Gastroesophageal sphincter (tissue), 3 donors: ENCODE measurements around the gene SUGCT.

Experiments
- EP300 ChIP-seq: sonication (generic); formaldehyde crosslinking; IDR thresholded peaks from one replicate; pipeline ENCODE4 v1.6.1; 2017; ENCODE audit warnings: antibody characterized with exemption, mild to moderate bottlenecking
- POLR2A ChIP-seq, 2 donors: fragments of 450-650 bp; IDR thresholded peaks; one replicate each; pipeline ENCODE4 v1.6.1; 2017; ENCODE audit warnings: antibody characterized with exemption in 2 of 2, mild to moderate bottlenecking in 2 of 2, moderate library complexity in 1 of 2
- POLR2AphosphoS5 ChIP-seq: sonication (generic); formaldehyde crosslinking; IDR thresholded peaks from one replicate; pipeline ENCODE4 v1.6.1; 2017; ENCODE audit warnings: antibody characterized with exemption
- TF ChIP-seq, protein P1 (sequence below), 4 experiments: fragments of 200-600 bp in 2 of 4; fragments of 450-650 bp in 2 of 4; sonication (generic) in 1 of 4; IDR thresholded peaks; one replicate each; pipeline ENCODE4 v1.5.1; 2017 to 2019; ENCODE audit warnings: antibody characterized with exemption in 4 of 4, mild to moderate bottlenecking in 2 of 4, moderate library complexity in 2 of 4

- TF ChIP-seq EP300: no peak
- TF ChIP-seq, protein P1, sequence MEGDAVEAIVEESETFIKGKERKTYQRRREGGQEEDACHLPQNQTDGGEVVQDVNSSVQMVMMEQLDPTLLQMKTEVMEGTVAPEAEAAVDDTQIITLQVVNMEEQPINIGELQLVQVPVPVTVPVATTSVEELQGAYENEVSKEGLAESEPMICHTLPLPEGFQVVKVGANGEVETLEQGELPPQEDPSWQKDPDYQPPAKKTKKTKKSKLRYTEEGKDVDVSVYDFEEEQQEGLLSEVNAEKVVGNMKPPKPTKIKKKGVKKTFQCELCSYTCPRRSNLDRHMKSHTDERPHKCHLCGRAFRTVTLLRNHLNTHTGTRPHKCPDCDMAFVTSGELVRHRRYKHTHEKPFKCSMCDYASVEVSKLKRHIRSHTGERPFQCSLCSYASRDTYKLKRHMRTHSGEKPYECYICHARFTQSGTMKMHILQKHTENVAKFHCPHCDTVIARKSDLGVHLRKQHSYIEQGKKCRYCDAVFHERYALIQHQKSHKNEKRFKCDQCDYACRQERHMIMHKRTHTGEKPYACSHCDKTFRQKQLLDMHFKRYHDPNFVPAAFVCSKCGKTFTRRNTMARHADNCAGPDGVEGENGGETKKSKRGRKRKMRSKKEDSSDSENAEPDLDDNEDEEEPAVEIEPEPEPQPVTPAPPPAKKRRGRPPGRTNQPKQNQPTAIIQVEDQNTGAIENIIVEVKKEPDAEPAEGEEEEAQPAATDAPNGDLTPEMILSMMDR (IDR thresholded peaks at IDR 0.05): no peak
- TF ChIP-seq POLR2AphosphoS5: no peak
- no peak for TF ChIP-seq POLR2A (IDR thresholded peaks at IDR 0.05)
Observed at GRCh38 chr7:40324914-40325313, 190.1 kb downstream of the SUGCT start.
